ENCODE measurements around the gene NFYA. TPM values are rescaled to one million over a fixed set of nuclear protein-coding genes. Genes with fewer than 3 reads are reported as not detected.

The NFYA gene
- total and polyA plus RNA-seq, 9 of the 15 experiments (the other 6 are each of a cell fraction or from before 2014, with no cell fraction given), result 7.3 to 37.1 (median 21.8) TPM

DNA sequence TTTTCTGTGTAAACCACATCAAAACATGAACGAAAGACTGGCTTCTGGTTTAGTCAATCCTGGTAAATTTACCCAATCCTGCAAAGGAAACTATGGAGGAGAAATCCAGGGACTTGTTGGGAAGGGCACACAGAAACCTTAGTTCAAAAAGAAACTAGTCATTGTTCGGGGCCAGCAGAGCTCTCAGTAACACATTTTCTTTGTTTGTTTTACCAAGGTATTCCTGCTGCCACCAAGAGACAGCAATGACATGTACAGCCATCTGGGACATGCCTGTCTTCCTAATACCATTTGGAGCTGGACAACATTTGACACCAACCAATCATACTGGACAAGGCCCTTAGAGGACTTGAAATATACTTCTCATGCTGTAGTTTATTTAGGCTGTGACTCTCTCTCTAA is 8.9 kb upstream of the NFYA start:
- no peaks in the 10 kb centered on the region for H3K27me3 ChIP-seq (ENCODE audit: control insufficient read depth in 2 of 2, insufficient read depth in 2 of 2, low read length in 2 of 2)
- H3K4me3 ChIP-seq, result no peak overlapping the region
- H3K9me1 ChIP-seq (ENCODE audit: control insufficient read depth, insufficient read depth, low read length), result no peaks in the 10 kb centered on the region
- no peaks in the 10 kb centered on the region for H3K79me2 ChIP-seq (ENCODE audit: control insufficient read depth, insufficient read depth, low read length)
- H3K27ac ChIP-seq (ENCODE audit: extremely low read depth, low read depth, low read length), result no peak overlapping the region
- no peak for ATAC-seq
- CTCF ChIA-PET (ENCODE audit: low intra/inter-chr PET ratio), result no interaction called here
- peaks cover 0 to 12% of the 10 kb centered on the region in 2 experiments; a peak in 3 of 5 replicates for H3K4me1 ChIP-seq (replicated peaks in 1 of 2; ENCODE audit: control insufficient read depth in 2 of 2, insufficient read depth in 2 of 2, low read length in 2 of 2)
- DNase-seq (ENCODE audit: extremely low read depth in 1 of 4, low spot score in 3 of 4), result no peak
- 94% methylated on average over 2 of the region's 2 CpGs for WGBS (ENCODE audit: insufficient coverage, low coverage, missing lambda C conversion rate)
- H3K4me2 ChIP-seq (ENCODE audit: insufficient read depth, low read length), result no peak overlapping the region
- H2AFZ ChIP-seq (ENCODE audit: low read depth, low read length), result no peak overlapping the region
- TF ChIP-seq ZNF830 (CRISPR knock-in tag; IDR thresholded peaks at IDR 0.05) (no peak), CREM (IDR thresholded peaks at IDR 0.05; ENCODE audit: low read depth) (no peak), CBX1 (IDR thresholded peaks at IDR 0.05; ENCODE audit: low read depth) (no peak), PPARD (CRISPR knock-in tag; IDR thresholded peaks at IDR 0.05) (no peak), POLR3G (IDR thresholded peaks at IDR 0.05; ENCODE audit: extremely low read depth, insufficient read length, insufficient replicate concordance) (no peak), POLR2B (IDR thresholded peaks at IDR 0.05; ENCODE audit: low read depth, partially characterized antibody) (no peak), ZNF121 (CRISPR knock-in tag; conservative IDR thresholded peaks at IDR 0.05) (no peak), TRIM28 (IDR thresholded peaks at IDR 0.05) (no peak)
- H3K9me3 ChIP-seq (replicated peaks; ENCODE audit: control insufficient read depth, insufficient read depth, low read depth, low read length), result no peaks in the 10 kb centered on the region
- H4K20me1 ChIP-seq (replicated peaks; ENCODE audit: control insufficient read depth, insufficient read depth, low read length), result no peaks in the 10 kb centered on the region
- in situ Hi-C loops (cut with MboI), result no loop called here
- H3K9ac ChIP-seq (ENCODE audit: insufficient read depth in 1 of 2, low read depth in 2 of 2, low read length in 2 of 2), result no peak overlapping the region
- POLR2A ChIA-PET, result interaction anchor here (1.5 kb wide), 1 partner anchor 10 kb away, joined by 5 read pairs; no protein-coding TSS in a partner anchor
- intact Hi-C loops (cut with micrococcal nuclease), result no loop called here
- BruUV-seq (replicated peaks), result no TSS peak
- peaks cover 64% of the 10 kb centered on the region for H3K36me3 ChIP-seq (ENCODE audit: control insufficient read depth, insufficient read depth, low read length)
- no peak for FAIRE-seq

GRCh38 chr6:41064841-41065240 is 7.9 kb upstream of the NFYA start:
- Histone ChIP-seq H3K36me3 (ENCODE audit: control insufficient read depth, insufficient read depth, low read length) (peaks cover 73% of the 10 kb centered on the region), H3K4me2 (ENCODE audit: insufficient read depth, low read length) (no peak overlapping the region), H3K4me3 (no peak overlapping the region), H3K9me3 (replicated peaks; ENCODE audit: control insufficient read depth, insufficient read depth, low read depth, low read length) (no peaks in the 10 kb centered on the region), H3K9ac (ENCODE audit: insufficient read depth in 1 of 2, low read depth in 2 of 2, low read length in 2 of 2) (no peak overlapping the region), H3K9me1 (ENCODE audit: control insufficient read depth, insufficient read depth, low read length) (no peaks in the 10 kb centered on the region), H3K27ac (ENCODE audit: extremely low read depth, low read depth, low read length) (no peak overlapping the region), H3K27me3 (ENCODE audit: control insufficient read depth in 2 of 2, insufficient read depth in 2 of 2, low read length in 2 of 2) (no peaks in the 10 kb centered on the region), H4K20me1 (replicated peaks; ENCODE audit: control insufficient read depth, insufficient read depth, low read length) (no peaks in the 10 kb centered on the region), H2AFZ (ENCODE audit: low read depth, low read length) (no peak overlapping the region), H3K79me2 (ENCODE audit: control insufficient read depth, insufficient read depth, low read length) (no peaks in the 10 kb centered on the region), H3K4me1 (replicated peaks in 1 of 2; ENCODE audit: control insufficient read depth in 2 of 2, insufficient read depth in 2 of 2, low read length in 2 of 2) (peaks cover 0 to 5% of the 10 kb centered on the region in 2 experiments; a peak in 2 of 5 replicates)
- CTCF ChIA-PET (ENCODE audit: low intra/inter-chr PET ratio), result interaction anchor here (4.0 kb wide), 1 partner anchor 59 kb away, joined by 26 read pairs; no protein-coding TSS in a partner anchor
- DNase-seq (ENCODE audit: extremely low read depth in 1 of 4, low spot score in 3 of 4), result no peak
- POLR2A ChIA-PET, result no interaction called here
- no TSS peak for BruUV-seq (replicated peaks)
- no peak for TF ChIP-seq ZNF12 (CRISPR knock-in tag; IDR thresholded peaks at IDR 0.05)
- no peak for TF ChIP-seq ILK (tag; IDR thresholded peaks at IDR 0.05; ENCODE audit: borderline replicate concordance, low read depth)
- TF ChIP-seq FOXA3 (CRISPR knock-in tag; conservative IDR thresholded peaks at IDR 0.05 in 1 of 2, IDR thresholded peaks at IDR 0.05 in 1 of 2), result no peak
- TF ChIP-seq, protein P1, sequence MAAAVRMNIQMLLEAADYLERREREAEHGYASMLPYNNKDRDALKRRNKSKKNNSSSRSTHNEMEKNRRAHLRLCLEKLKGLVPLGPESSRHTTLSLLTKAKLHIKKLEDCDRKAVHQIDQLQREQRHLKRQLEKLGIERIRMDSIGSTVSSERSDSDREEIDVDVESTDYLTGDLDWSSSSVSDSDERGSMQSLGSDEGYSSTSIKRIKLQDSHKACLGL (CRISPR knock-in tag; IDR thresholded peaks at IDR 0.05; ENCODE audit: borderline replicate concordance, poor library complexity, severe bottlenecking), result no peak
- TF ChIP-seq ZBTB26 (CRISPR knock-in tag; IDR thresholded peaks at IDR 0.05), result no peak
- TF ChIP-seq ZNF311 (CRISPR knock-in tag; IDR thresholded peaks at IDR 0.05), result no peak
- TF ChIP-seq MCM3 (IDR thresholded peaks at IDR 0.05), result no peak
- no peak for TF ChIP-seq DIDO1 (tag; IDR thresholded peaks at IDR 0.05; ENCODE audit: low read depth)
- intact Hi-C loops (cut with micrococcal nuclease) (loop anchor here (5.0 kb wide), 1 partner anchor 38 kb away; no protein-coding TSS in a partner anchor), in situ Hi-C loops (cut with MboI) (no loop called here)
- FAIRE-seq, result no peak
- no peak for ATAC-seq
- 55% methylated on average over 4 of the region's 5 CpGs for WGBS (ENCODE audit: insufficient coverage, low coverage, missing lambda C conversion rate)

All from K562 (cell line).